Smooth muscle cell (in vitro differentiated cells): Measurements from ENCODE around the gene GRIA4. TPM values are rescaled to one million over a fixed set of nuclear protein-coding genes. Genes with fewer than 3 reads are reported as not detected.

Experiments
- DNase-seq: peaks from one replicate; lab custom pipeline; 2025; ENCODE audit not compliant: unreplicated experiment; lab: John Stamatoyannopoulos, UW
- H2AFZ ChIP-seq: fragments of 200-600 bp; sonication (generic); 2 replicates; pipeline ENCODE4 v1.6.0; 2016; ENCODE audit warnings: antibody characterized with exemption, low read depth, mild to moderate bottlenecking
- H3F3A ChIP-seq: fragments of 200-600 bp; sonication (generic); 2 replicates; pipeline ENCODE4 v1.6.0; 2017; ENCODE audit warnings: antibody characterized with exemption, low read depth
- H3K27ac ChIP-seq: fragments of 200-600 bp; sonication (generic); 2 replicates; pipeline ENCODE4 v1.5.1; 2016; ENCODE audit warnings: low read depth, mild to moderate bottlenecking
- H3K27me3 ChIP-seq: fragments of 200-600 bp; sonication (generic); 2 replicates; pipeline ENCODE4 v1.6.1; 2016; ENCODE audit warnings: low read depth, mild to moderate bottlenecking
- H3K36me3 ChIP-seq: fragments of 200-600 bp; sonication (generic); 2 replicates; pipeline ENCODE4 v1.5.1; 2016; ENCODE audit warnings: low read depth
- H3K4me1 ChIP-seq: fragments of 200-600 bp; sonication (generic); 2 replicates; pipeline ENCODE4 v1.5.1; 2016; ENCODE audit warnings: low read depth
- H3K4me2 ChIP-seq: fragments of 200-600 bp; sonication (generic); 2 replicates; pipeline ENCODE4 v1.6.0; 2016; ENCODE audit warnings: mild to moderate bottlenecking
- H3K4me3 ChIP-seq: fragments of 200-600 bp; sonication (generic); 2 replicates; pipeline ENCODE4 v1.5.1; 2016; ENCODE audit warnings: mild to moderate bottlenecking
- H3K79me2 ChIP-seq: fragments of 200-600 bp; sonication (generic); 2 replicates; pipeline ENCODE4 v1.6.0; 2016; ENCODE audit warnings: low read depth, mild to moderate bottlenecking
- H3K9ac ChIP-seq: fragments of 200-600 bp; sonication (generic); 2 replicates; pipeline ENCODE4 v1.6.0; 2016; ENCODE audit warnings: low read depth
- H3K9me3 ChIP-seq: fragments of 200-600 bp; sonication (generic); replicated peaks from 2 replicates; pipeline ENCODE4 v1.5.1; 2016; ENCODE audit warnings: low read depth
- H4K20me1 ChIP-seq: fragments of 200-600 bp; sonication (generic); 2 replicates; pipeline ENCODE4 v1.6.0; 2016; ENCODE audit warnings: low read depth
- WGBS: methylation state at CpG from one replicate; pipeline ENCODE4 v1.1.7; 2016; ENCODE audit warnings: low lambda C conversion rate; 5-methylcytosine and 5-hydroxymethylcytosine counted together
- polyA plus RNA-seq: library from polyadenylated mRNA; unstranded; fragments of >200 nt; fragmentation: Nextera tagmentation; extraction: Ambion mirVana; gene quantifications from 2 replicates; pipeline ENCODE4 v1.2.1, GENCODE V29; 2016
- total RNA-seq: library from RNA; depleted of rRNA; stranded (reverse); fragments of >200 nt; gene quantifications from 2 replicates; pipeline ENCODE4 v1.2.3, GENCODE V29; 2014
- TF ChIP-seq, protein P1 (sequence below): fragments of 200-600 bp; sonication (generic); IDR thresholded peaks from 2 replicates; pipeline ENCODE4 v1.5.1; 2017; ENCODE audit warnings: borderline replicate concordance, mild to moderate bottlenecking, antibody characterized with exemption; ENCODE audit not compliant: insufficient read depth, poor library complexity, severe bottlenecking

The GRIA4 gene
- total and polyA plus RNA-seq, 2 experiments from 2014 or later, result 3.1 TPM; not detected in 1

DNA sequence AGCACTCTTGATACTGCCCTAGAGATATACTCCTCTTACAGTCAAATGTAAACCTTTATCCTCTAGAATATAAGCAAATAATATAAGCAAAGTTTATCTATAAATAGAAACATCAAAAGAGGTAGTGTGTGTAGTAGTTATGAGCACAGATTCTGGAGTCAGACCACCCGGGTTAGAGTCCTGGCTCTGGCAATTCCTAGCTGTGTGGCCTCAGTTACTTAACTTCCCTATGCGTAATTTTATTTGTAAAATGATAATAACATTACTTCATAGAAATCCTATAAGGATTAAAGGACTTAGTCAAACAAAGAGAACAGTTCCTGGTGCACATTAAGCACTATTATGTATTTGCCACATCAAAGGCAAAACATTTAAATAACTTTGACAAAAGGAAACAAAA is 405.2 kb downstream of the GRIA4 start:
- 98% methylated on average over 2 of the region's 2 CpGs for WGBS
- peaks cover 9% of the 10 kb centered on the region for H3K4me1 ChIP-seq
- H3K9me3 ChIP-seq, result no peaks in the 10 kb centered on the region
- DNase-seq, result no peak
- peaks cover 4% of the 10 kb centered on the region for H3K36me3 ChIP-seq
- H3K9ac ChIP-seq, result no peak overlapping the region
- no peak overlapping the region for H3K27ac ChIP-seq
- H3F3A ChIP-seq, result peaks cover 4% of the 10 kb centered on the region
- H2AFZ ChIP-seq, result no peak overlapping the region
- peaks cover 62% of the 10 kb centered on the region for H3K79me2 ChIP-seq
- no peaks in the 10 kb centered on the region for H3K27me3 ChIP-seq
- no peak overlapping the region for H3K4me3 ChIP-seq
- H4K20me1 ChIP-seq, result peaks cover 45% of the 10 kb centered on the region
- no peak overlapping the region for H3K4me2 ChIP-seq
- TF ChIP-seq, protein P1, sequence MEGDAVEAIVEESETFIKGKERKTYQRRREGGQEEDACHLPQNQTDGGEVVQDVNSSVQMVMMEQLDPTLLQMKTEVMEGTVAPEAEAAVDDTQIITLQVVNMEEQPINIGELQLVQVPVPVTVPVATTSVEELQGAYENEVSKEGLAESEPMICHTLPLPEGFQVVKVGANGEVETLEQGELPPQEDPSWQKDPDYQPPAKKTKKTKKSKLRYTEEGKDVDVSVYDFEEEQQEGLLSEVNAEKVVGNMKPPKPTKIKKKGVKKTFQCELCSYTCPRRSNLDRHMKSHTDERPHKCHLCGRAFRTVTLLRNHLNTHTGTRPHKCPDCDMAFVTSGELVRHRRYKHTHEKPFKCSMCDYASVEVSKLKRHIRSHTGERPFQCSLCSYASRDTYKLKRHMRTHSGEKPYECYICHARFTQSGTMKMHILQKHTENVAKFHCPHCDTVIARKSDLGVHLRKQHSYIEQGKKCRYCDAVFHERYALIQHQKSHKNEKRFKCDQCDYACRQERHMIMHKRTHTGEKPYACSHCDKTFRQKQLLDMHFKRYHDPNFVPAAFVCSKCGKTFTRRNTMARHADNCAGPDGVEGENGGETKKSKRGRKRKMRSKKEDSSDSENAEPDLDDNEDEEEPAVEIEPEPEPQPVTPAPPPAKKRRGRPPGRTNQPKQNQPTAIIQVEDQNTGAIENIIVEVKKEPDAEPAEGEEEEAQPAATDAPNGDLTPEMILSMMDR, result no peak

DNA sequence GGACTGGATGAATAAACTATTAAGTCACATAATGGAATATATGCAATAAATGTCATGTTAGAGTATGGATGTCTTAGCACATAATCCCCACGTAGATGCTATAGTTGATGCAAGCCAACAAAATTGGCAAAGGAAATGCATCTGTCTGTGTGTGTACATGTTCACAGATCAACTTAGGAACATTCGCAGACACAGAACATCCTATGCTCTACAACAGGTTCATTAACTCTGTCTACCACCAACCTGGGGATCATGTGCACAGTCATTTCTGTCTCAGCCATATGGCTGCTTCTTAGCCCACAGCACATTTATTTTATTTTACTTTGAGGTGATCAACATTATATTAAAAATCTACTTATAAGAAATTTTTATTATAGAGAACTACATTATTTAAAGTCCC is 407.2 kb downstream of the GRIA4 start:
- H3F3A ChIP-seq, result peaks cover 4% of the 10 kb centered on the region
- no peak overlapping the region for H3K27ac ChIP-seq
- H3K4me1 ChIP-seq, result peaks cover 21% of the 10 kb centered on the region
- H4K20me1 ChIP-seq, result peaks cover 38% of the 10 kb centered on the region
- no peak for DNase-seq
- no peak overlapping the region for H3K4me3 ChIP-seq
- no peaks in the 10 kb centered on the region for H3K36me3 ChIP-seq
- peaks cover 68% of the 10 kb centered on the region for H3K79me2 ChIP-seq
- no peak overlapping the region for H3K4me2 ChIP-seq
- WGBS, result 96% methylated on average over 2 of the region's 2 CpGs
- H3K9me3 ChIP-seq, result no peaks in the 10 kb centered on the region
- no peak overlapping the region for H2AFZ ChIP-seq
- H3K27me3 ChIP-seq, result no peaks in the 10 kb centered on the region
- TF ChIP-seq, protein P1, result no peak
- H3K9ac ChIP-seq, result no peak overlapping the region

DNA sequence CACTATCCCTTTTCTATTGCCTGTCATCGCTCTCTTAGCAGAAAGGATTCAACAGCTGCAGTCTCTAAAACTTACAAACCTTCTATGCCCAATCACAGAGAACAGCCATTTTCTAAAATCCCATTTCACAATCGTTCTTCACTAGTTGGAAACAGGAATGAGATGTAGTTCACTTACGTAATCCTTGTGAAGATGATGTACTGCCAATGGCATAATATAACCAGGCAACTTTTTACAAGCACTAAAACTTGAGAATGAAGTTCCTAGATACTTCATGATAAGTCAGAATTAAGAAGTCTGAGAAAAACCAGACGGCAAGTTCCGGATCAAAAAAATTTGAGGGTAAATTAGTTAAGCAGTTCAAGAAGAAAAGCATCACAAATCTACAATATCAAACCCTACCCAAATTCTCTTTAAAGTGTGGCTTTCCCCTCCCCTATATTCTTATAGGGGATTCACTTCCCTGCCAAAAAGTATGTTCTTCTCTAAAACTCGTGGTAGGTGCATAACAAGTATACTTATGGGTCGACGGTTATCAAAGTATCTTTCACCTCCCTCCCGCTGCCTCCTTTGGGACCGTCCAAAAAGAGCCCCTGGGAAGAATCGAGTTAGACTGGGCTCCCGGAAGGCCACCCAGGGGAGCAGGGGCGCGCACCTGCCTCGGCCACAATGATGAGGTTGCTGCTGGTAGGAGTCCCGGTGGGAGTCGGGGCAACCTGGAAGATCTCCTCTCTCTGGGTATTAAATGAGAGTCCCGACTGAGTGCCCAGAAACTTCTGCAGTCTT is 411.5 kb downstream of the GRIA4 start:
- Histone ChIP-seq H3K4me1 (peaks cover 15% of the 10 kb centered on the region), H3K27ac (no peak overlapping the region), H3K36me3 (no peaks in the 10 kb centered on the region), H3K4me3 (peak overlapping the region; percentile 74), H4K20me1 (peaks cover 8% of the 10 kb centered on the region), H3K79me2 (peaks cover 48% of the 10 kb centered on the region), H3K9me3 (no peaks in the 10 kb centered on the region), H2AFZ (peak overlapping the region; percentile 86), H3K9ac (peak overlapping the region; percentile 41), H3F3A (no peaks in the 10 kb centered on the region), H3K4me2 (peak overlapping the region; percentile 92), H3K27me3 (no peaks in the 10 kb centered on the region)
- WGBS, result 17% methylated on average over 18 of the region's 18 CpGs
- TF ChIP-seq, protein P1, result no peak
- no peak for DNase-seq
